SK-N-SH treated with all-trans-retinoic acid at 6 μM for 48 hours (cell line): ENCODE measurements around the gene MAGI3.

Experiments used
- ARNTL ChIP-seq: fragments of 450-650 bp; formaldehyde crosslinking; IDR thresholded peaks from 2 replicates; pipeline ENCODE4 v1.5.0; 2020; ENCODE audit warnings: low read depth, mild to moderate bottlenecking, moderate library complexity, borderline replicate concordance
- CREB5 ChIP-seq: fragments of 250-450 bp; sonication (Bioruptor Pico); IDR thresholded peaks from 2 replicates; pipeline ENCODE4 v1.5.1; 2020; ENCODE audit warnings: low read depth, mild to moderate bottlenecking, moderate library complexity
- ESRRG ChIP-seq: fragments of 250-450 bp; sonication (Bioruptor Pico); IDR thresholded peaks from 2 replicates; pipeline ENCODE4 v1.6.1; 2021; ENCODE audit warnings: mild to moderate bottlenecking
- GLIS3 ChIP-seq: fragments of 250-450 bp; sonication (Bioruptor Pico); IDR thresholded peaks from 2 replicates; pipeline ENCODE4 v1.5.0; 2020; ENCODE audit warnings: mild to moderate bottlenecking, moderate library complexity
- PATZ1 ChIP-seq: fragments of 250-450 bp; sonication (Bioruptor Pico); IDR thresholded peaks from 2 replicates; pipeline ENCODE4 v1.8.0; 2020; ENCODE audit warnings: mild to moderate bottlenecking, moderate library complexity, borderline replicate concordance
- TSHZ2 ChIP-seq: fragments of 250-450 bp; sonication (Bioruptor Pico); IDR thresholded peaks from 2 replicates; pipeline ENCODE4 v1.5.0; 2020; ENCODE audit warnings: mild to moderate bottlenecking, moderate library complexity
- ZFP3 ChIP-seq: fragments of 250-450 bp; sonication (Bioruptor Pico); IDR thresholded peaks from 2 replicates; pipeline ENCODE4 v1.5.0; 2020; ENCODE audit warnings: mild to moderate bottlenecking, moderate library complexity
- ZNF8 ChIP-seq: fragments of 450-650 bp; formaldehyde crosslinking; IDR thresholded peaks from 2 replicates; pipeline ENCODE4 v1.5.0; 2020; ENCODE audit warnings: mild to moderate bottlenecking, moderate library complexity

- TF ChIP-seq ARNTL (no peak), CREB5 (CRISPR knock-in tag) (no peak), PATZ1 (CRISPR knock-in tag) (no peak), ZNF8 (CRISPR knock-in tag) (no peak), ESRRG (CRISPR knock-in tag) (no peak), TSHZ2 (CRISPR knock-in tag) (no peak), ZFP3 (no peak), GLIS3 (no peak)
These were observed 66.7 kb downstream of the MAGI3 start for GRCh38 chr1:113456967-113457366.
